Stimulated activated naive B cell treated with anti-CD40 and anti-IgM and Interleukin-4, amounts not matched to agents 10 μg/mL and 1 μg/mL and 100 μg/mL, for 72 hours (primary cell): ENCODE measurements around the gene FAM110D.

Experiments used
- ATAC-seq, 2 donors: fragments of 150-1000 bp; cut with Tn5 transposase; replicated peaks; 2 replicates each; pipeline ENCODE4 v1.10.0; 2021; ENCODE audit warnings: moderate library complexity in 1 of 2
- DNase-seq: peaks from one replicate; pipeline ENCODE4 v3.0.0; 2021
- H3K27ac Mint-ChIP-seq: one replicate; pipeline ENCODE4 v1.8.0; 2022; ENCODE audit warnings: mild to moderate bottlenecking, mixed read lengths
- H3K27me3 Mint-ChIP-seq, 2 donors: one replicate each; pipeline ENCODE4 v1.8.0; 2022; ENCODE audit warnings: mixed read lengths in 2 of 2
- H3K36me3 Mint-ChIP-seq, 2 donors: one replicate each; pipeline ENCODE4 v1.8.0; 2022; ENCODE audit warnings: mixed read lengths in 2 of 2, mild to moderate bottlenecking in 1 of 2
- H3K4me1 Mint-ChIP-seq, 2 donors: one replicate each; pipeline ENCODE4 v1.8.0; 2022; ENCODE audit warnings: mixed read lengths in 2 of 2, mild to moderate bottlenecking in 1 of 2
- H3K4me3 Mint-ChIP-seq, 2 donors: one replicate each; pipeline ENCODE4 v1.8.0; 2022; ENCODE audit warnings: mild to moderate bottlenecking in 2 of 2, mixed read lengths in 2 of 2, moderate library complexity in 1 of 2
- H3K9me3 Mint-ChIP-seq, 2 donors: one replicate each; pipeline ENCODE4 v1.8.0; 2022; ENCODE audit warnings: mixed read lengths in 2 of 2, mild to moderate bottlenecking in 1 of 2

Gene FAM110D

DNA sequence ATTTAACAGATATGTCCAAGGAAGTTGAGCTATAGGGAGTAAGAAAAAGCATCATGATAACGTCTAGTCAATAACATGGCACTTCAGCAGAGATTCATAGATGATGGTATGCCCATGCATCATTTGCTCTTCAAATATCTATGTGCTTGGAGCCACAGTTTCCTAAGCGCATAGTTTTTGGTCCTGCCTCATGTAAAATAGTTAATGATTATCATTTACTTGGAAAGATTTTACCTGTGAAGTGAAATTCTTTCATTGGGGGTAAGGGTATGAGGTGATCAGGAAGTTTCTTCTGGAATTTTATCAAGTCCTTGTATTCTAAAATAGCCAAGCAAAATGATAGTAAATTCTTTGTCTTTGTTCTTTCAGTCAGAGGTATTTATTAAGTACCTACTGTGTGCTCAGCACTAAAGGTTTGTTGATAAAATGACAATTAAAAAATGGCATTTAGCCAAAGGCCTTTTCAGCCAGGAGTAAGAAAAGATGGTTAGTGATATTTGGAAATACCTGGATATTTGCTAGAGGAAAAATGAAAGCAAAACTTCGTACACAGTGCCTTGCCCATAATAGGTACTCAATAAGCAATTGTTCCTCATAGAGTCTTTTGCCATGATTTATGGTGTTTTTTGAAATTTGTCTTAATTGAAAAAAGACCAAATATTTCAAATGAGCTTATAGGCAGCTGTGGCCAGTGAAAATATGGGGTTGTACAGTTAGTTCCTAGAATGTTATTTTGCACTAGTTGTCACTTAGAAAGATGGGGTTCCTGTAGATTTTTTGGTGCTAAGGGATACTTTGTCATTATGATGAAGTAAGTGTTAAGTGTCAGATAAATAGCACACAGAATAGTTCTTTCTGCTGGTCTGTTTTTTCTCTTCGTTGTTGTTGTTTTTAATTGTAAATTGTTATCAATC, 34.2 kb upstream of the FAM110D start:
- no peak for ATAC-seq
- H3K4me1 Mint-ChIP-seq, result peaks cover 25 to 27% of the 10 kb centered on the region in 2 donors
- H3K36me3 Mint-ChIP-seq, result peaks cover 6 to 12% of the 10 kb centered on the region in 2 donors
- H3K27ac Mint-ChIP-seq, result no peak overlapping the region
- peaks cover 0 to 6% of the 10 kb centered on the region in 2 donors for H3K27me3 Mint-ChIP-seq
- H3K4me3 Mint-ChIP-seq, result no peak overlapping the region
- H3K9me3 Mint-ChIP-seq, result no peaks in the 10 kb centered on the region
- no peak for DNase-seq

DNA sequence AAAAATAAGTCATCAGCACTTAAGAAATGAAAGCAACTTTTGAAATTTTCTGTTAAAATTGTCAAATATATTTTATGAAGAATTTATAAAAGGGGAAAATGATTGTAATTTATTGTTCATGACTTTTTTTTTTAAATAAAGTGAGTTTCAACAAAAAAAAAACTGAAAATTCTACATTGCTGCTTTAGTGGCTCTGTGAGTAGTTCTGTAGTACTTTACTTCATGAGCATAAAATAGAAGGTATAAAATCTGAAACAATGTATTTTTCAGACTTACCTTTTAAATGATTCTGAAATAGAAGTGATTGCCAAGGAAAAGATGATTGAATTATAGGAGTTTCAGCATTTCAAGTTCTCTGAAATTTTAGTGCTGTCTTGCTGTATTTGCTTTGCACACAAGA, 33.5 kb upstream of the FAM110D start:
- DNase-seq (no peak), ATAC-seq (no peak)
- no peak overlapping the region for H3K4me3 Mint-ChIP-seq
- H3K4me1 Mint-ChIP-seq, result peaks cover 19 to 20% of the 10 kb centered on the region in 2 donors
- no peaks in the 10 kb centered on the region for H3K9me3 Mint-ChIP-seq
- H3K36me3 Mint-ChIP-seq, result peaks cover 5 to 6% of the 10 kb centered on the region in 2 donors
- peaks cover 0 to 6% of the 10 kb centered on the region in 2 donors for H3K27me3 Mint-ChIP-seq
- no peak overlapping the region for H3K27ac Mint-ChIP-seq

DNA sequence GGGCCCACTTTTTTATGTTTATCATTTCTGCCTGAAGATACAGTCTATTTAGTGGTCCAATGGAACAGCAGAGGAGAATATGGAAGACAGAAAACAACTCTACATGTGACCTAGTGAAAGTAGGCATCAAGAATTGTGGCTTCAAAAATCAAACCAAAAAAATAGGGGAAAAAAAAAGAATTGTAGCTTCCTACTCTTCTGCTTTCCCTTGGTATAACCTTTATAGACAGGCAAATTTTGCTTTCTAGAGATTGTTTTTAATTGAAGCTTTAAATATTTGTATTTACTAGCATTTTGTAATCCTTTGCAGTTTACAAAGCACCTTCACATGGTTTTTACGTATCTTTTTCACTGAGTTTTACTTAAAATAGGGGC, 32.9 kb upstream of the FAM110D start:
- no peak for ATAC-seq
- H3K4me1 Mint-ChIP-seq, result peaks cover 19% of the 10 kb centered on the region in 2 donors

DNA sequence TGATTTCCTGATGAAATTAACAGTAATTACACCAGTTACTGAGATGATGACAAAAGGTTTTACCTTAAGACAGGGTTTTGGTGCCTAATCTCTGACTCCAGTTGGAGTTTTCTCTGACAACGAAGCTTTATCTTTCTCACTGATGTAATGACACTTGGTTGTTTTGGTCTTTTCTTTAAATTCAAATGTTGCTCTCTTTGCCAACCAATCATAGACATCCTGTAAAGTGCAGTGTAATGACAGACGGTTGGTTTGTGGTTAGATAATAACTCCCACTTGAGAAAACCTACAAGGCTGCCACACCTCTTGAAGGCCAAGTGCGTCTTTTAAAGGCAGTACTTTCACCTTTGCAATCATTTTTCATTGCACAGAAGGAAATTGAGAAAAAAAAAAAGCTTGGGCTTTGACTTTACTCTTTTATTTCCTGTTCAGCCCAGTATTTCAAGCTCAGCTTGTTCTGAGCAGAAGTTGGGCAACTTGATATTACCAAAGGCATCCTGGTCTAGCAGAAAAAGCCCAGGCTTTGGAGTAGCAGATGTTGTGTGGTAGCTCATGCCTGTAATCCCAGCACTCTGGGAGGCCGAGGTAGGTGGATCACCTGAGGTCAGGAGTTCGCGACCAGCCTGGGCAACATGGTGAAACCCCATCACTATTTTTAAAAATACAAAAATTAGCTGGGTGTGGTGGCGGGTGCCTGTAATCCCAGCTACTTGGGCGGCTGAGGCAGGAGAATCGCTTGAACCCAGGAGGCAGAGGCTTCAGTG, 32.4 kb upstream of the FAM110D start:
- Mint-ChIP-seq H3K27me3 (peaks cover 4 to 6% of the 10 kb centered on the region in 2 donors), H3K9me3 (no peaks in the 10 kb centered on the region), H3K4me1 (peaks cover 19% of the 10 kb centered on the region in 2 donors), H3K4me3 (peak overlapping the region in 1 of 2 donors; percentile 35), H3K36me3 (peaks cover 5 to 6% of the 10 kb centered on the region in 2 donors), H3K27ac (no peak overlapping the region)
- ATAC-seq (peak; percentile 96 to 98), DNase-seq (peak; percentile 5)

More for the DNA sequence above, 32.9 kb upstream of the FAM110D start:
- peaks cover 5 to 6% of the 10 kb centered on the region in 2 donors for H3K36me3 Mint-ChIP-seq
- H3K4me3 Mint-ChIP-seq, result no peak overlapping the region
- no peak overlapping the region for H3K27ac Mint-ChIP-seq
- H3K9me3 Mint-ChIP-seq, result no peaks in the 10 kb centered on the region
- H3K27me3 Mint-ChIP-seq, result peaks cover 0 to 6% of the 10 kb centered on the region in 2 donors
- DNase-seq, result no peak

DNA sequence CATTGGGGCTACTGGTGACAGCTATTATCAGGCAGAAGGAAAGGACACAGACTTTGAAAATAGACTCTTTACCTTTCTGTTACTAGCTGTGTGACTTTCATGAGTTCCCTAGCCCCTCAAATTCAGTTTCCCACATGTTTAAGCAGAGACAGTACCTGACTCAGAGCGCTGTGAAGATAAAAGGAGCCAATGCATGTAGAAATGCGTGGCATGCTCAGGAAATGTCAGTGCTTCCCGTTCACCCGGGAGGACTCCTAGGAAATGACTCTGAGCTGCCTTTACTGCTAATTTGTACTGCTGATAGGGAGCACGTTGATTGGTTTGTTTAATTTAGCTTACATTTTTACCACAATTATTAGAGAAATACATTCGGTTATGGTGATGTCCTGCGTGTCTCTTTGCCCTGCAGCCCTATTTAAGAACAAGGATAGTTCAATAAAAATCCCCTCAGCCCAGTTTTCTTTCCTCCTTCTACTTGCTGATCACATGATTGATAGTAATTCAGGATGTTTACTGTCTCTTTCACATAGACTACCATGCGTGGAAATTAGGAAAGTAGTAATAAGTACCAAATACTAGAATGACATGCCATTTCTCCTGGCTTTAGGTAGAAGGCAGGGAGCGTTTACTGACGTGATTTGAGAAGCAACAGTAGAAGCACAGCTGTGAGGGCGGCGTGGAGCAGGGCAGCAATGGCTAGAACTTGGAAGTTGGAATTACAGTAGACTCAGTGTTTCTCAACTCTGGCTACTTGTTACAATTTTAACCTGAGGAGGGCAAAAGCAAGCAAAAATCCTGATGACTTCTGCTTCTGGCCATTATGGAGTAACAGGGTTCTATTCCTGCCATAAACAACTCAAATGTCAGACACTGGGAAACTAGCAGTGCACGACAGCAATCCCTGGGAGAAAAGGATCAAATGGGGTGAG, 31.4 kb upstream of the FAM110D start:
- Mint-ChIP-seq H3K4me3 (no peak overlapping the region), H3K9me3 (no peaks in the 10 kb centered on the region), H3K27ac (peak overlapping the region; percentile 80), H3K36me3 (peaks cover 2 to 5% of the 10 kb centered on the region in 2 donors), H3K27me3 (peaks cover 6 to 10% of the 10 kb centered on the region in 2 donors), H3K4me1 (peaks cover 16 to 19% of the 10 kb centered on the region in 2 donors)
- ATAC-seq (no peak), DNase-seq (no peak)

DNA sequence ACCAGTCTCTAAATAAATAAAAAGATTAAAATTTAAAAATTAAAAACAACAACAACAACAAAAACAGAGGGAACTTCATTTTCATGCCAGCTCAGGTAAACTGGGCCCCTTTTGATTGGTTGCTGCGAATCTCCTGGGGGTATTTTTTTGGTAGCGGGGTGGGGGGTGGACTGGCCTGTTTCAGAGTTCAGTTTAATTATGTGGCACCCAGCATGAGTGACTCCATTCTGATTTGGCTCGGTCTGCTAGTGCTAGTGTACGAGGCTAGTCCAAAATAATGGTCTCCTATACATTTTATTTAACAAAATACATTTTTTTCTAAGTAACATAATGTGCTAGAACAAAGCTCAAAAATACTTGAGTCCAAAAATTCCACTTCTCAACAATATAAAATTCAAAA, 29.1 kb upstream of the FAM110D start:
- Mint-ChIP-seq H3K4me3 (no peak overlapping the region), H3K27ac (no peak overlapping the region), H3K4me1 (peaks cover 15 to 19% of the 10 kb centered on the region in 2 donors), H3K36me3 (peaks cover 0 to 3% of the 10 kb centered on the region in 2 donors), H3K27me3 (peaks cover 6 to 10% of the 10 kb centered on the region in 2 donors), H3K9me3 (peaks cover 0 to 2% of the 10 kb centered on the region in 2 donors)
- no peak for ATAC-seq
- DNase-seq, result no peak

DNA sequence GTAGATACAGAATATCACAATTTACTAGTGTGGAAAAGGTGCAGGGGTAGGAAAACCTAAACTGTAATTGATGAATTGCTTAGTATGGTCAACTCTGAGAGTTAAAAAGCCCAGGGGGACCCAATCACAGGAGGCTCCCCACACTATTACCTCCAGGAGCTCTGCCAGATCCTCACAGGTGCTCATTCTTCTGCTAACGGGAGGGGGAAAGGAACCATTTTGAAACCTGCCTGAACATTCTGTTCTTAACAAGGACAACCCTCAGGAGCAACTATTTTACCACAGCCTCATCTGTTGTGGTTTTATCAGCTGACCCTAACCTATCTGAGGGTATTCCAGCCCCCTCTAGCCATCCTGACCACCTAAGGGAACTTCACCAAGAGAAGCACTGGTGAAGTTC, 28.2 kb upstream of the FAM110D start:
- Mint-ChIP-seq H3K36me3 (peaks cover 0 to 4% of the 10 kb centered on the region in 2 donors), H3K27me3 (peaks cover 6 to 10% of the 10 kb centered on the region in 2 donors), H3K9me3 (peaks cover 0 to 4% of the 10 kb centered on the region in 2 donors), H3K4me1 (peaks cover 15 to 19% of the 10 kb centered on the region in 2 donors), H3K27ac (no peak overlapping the region), H3K4me3 (no peak overlapping the region)
- ATAC-seq (no peak), DNase-seq (no peak)

DNA sequence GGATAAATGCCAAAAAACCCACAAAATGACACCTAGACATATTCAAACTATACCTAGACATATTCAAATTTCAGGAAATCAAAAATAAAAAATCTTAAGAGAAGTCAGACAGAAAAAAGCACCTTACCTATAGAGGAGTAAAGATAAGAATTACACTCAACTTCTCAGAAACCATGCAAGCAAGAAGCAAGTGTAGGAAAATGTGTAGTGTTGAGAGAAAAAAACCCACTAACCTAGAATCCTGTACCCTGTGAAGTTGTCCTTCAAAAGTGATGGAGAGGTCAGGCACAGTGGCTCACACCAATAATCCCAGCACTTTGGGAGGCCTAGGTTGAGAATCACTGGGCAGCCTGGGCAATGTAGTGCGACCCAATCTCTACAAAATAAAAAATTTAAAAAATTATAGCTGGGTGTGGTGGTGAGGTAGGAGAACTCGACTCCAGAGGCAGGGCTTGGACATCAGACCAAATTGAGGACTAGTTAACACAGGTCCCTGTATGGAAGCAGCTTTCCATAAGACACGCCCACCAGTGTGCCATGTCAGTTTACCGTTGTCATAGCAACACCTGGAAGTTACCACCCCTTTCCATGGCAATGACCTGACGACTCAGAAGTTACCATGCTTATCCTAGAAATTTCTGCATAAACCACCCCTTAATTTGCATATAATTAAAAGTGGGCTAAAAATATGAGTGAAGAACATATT, 26.6 kb upstream of the FAM110D start:
- Mint-ChIP-seq H3K27ac (no peak overlapping the region), H3K36me3 (peaks cover 0 to 4% of the 10 kb centered on the region in 2 donors), H3K27me3 (peaks cover 6 to 10% of the 10 kb centered on the region in 2 donors), H3K9me3 (peaks cover 0 to 4% of the 10 kb centered on the region in 2 donors), H3K4me1 (peaks cover 8% of the 10 kb centered on the region in 2 donors), H3K4me3 (no peak overlapping the region)
- DNase-seq (no peak), ATAC-seq (no peak)

DNA sequence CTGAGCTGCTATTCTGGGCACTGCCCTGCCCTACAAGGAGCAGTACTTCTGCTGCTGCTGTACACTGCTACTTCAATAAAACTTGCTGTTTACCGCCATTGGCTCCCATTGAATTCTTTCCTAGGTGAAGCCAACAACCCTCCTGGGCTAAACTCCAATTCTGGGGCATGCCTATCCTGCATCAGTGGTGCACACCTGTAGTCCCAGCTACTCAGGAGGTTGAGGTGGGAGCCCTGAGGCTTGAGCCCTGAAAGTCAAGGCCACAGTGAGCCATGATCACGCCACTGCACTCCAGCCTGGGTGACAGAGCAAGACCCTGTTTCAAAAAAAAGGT, 26.1 kb upstream of the FAM110D start:
- DNase-seq, result no peak

DNA sequence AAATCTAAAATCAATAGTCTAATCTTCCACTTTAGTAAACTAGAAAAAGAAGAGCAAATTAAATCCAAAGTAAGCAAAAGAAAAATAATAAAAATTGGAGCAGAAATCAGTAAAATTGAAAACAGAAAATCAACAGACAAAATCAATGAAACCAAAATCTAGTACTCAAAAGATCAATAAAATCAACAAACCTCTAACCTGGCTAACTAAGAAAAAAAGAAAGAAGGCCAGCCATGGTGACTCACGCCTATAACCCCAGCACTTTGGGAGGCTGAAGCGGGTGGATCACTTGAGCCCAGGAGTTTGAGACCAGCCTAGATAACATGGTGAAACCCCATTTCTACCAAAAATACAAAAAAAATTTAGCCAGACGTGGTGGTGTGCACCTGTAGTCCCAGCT, 24.4 kb upstream of the FAM110D start:
- H3K27ac Mint-ChIP-seq, result no peak overlapping the region
- DNase-seq (no peak), ATAC-seq (no peak)
- H3K4me3 Mint-ChIP-seq, result no peak overlapping the region
- H3K4me1 Mint-ChIP-seq, result no peaks in the 10 kb centered on the region
- peaks cover 0 to 4% of the 10 kb centered on the region in 2 donors for H3K9me3 Mint-ChIP-seq
- H3K36me3 Mint-ChIP-seq, result peaks cover 0 to 4% of the 10 kb centered on the region in 2 donors
- H3K27me3 Mint-ChIP-seq, result peaks cover 0 to 10% of the 10 kb centered on the region in 2 donors

More for the DNA sequence above, 26.1 kb upstream of the FAM110D start:
- H3K4me3 Mint-ChIP-seq, result no peak overlapping the region
- peaks cover 3% of the 10 kb centered on the region in 2 donors for H3K4me1 Mint-ChIP-seq
- H3K27ac Mint-ChIP-seq, result no peak overlapping the region
- H3K9me3 Mint-ChIP-seq, result peaks cover 0 to 4% of the 10 kb centered on the region in 2 donors
- H3K36me3 Mint-ChIP-seq, result peaks cover 0 to 4% of the 10 kb centered on the region in 2 donors
- H3K27me3 Mint-ChIP-seq, result peaks cover 3 to 10% of the 10 kb centered on the region in 2 donors
- no peak for ATAC-seq

DNA sequence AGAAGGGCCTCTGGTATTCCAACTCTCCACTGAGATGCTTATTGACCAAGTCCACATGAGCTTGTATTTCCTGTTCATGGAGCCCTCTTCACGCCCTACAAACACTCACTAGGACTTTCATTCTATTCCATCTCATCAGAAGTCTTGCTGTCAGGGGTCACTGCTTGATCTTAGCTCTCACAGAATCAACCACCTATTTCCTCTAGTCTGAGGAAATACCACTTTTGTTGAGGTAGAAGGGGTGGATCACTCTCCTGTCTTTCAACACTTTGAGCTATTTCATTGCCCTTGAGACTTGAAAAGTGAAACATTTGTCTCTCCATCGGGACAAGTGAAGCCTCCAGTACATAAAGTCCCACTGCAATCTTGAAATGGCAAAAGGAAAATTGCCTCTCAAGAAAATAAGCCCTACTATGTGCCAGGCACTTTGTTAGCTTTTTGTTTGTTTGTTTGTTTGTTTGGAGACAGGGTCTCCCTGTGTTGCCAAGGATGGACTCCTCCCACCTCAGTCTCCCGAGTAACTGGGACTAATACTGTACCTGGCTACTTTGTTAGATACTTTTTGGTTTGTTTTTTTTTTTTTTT, 19.8 kb upstream of the FAM110D start:
- Mint-ChIP-seq H3K4me1 (no peaks in the 10 kb centered on the region), H3K27me3 (no peaks in the 10 kb centered on the region), H3K27ac (no peak overlapping the region), H3K4me3 (no peak overlapping the region), H3K36me3 (peaks cover 0 to 2% of the 10 kb centered on the region in 2 donors), H3K9me3 (peaks cover 0 to 4% of the 10 kb centered on the region in 2 donors)
- DNase-seq (no peak), ATAC-seq (no peak)

DNA sequence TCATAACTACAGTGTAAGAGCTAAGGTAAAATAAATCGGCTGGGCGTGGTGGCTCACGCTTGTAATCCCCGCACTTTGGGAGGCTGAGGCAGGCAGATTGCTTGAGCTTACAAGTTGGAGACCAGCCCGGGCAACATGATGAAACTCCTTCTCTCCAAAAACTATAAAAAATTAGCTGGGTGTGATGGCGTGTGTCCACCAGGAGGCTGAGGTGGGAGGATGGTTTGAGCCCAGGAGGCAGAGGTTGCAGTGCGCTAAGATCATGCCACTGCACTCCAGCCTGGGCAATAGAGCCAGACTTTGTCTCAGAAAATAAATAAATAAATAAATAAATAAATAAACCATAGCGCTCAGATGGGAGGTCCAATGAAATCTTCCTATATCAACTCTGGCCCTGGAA, 16.7 kb upstream of the FAM110D start:
- no peaks in the 10 kb centered on the region for H3K9me3 Mint-ChIP-seq
- no peak for ATAC-seq
- H3K27ac Mint-ChIP-seq, result no peak overlapping the region
- H3K4me1 Mint-ChIP-seq, result peaks cover 0 to 2% of the 10 kb centered on the region in 2 donors
- H3K27me3 Mint-ChIP-seq, result peaks cover 0 to 5% of the 10 kb centered on the region in 2 donors
- H3K4me3 Mint-ChIP-seq, result no peak overlapping the region
- no peak for DNase-seq
- no peaks in the 10 kb centered on the region for H3K36me3 Mint-ChIP-seq
